CD14-positive monocyte (primary cell): Measurements from ENCODE around the gene ZNF865. TPM values are rescaled to one million over a fixed set of nuclear protein-coding genes. Genes with fewer than 3 reads are reported as not detected.

Experiments
- DNase-seq, 3 donors: peaks; one replicate each; pipeline ENCODE4 v3.0.0-alpha.2; 2011 to 2022
- H2AFZ ChIP-seq: 2 replicates; pipeline ENCODE4 v1.6.0; 2012; ENCODE audit warnings: mild to moderate bottlenecking, low read depth, low read length, inconsistent platforms; ENCODE audit not compliant: insufficient read depth, poor library complexity, severe bottlenecking
- H3K27ac ChIP-seq, 2 donors: 1 replicate in 1 of 2; 2 replicates in 1 of 2; pipeline ENCODE4 v1.5.1; 2012 to 2013; ENCODE audit warnings: low read length in 2 of 2, control low read depth in 1 of 2, inconsistent platforms in 1 of 2, low read depth in 1 of 2, mild to moderate bottlenecking in 1 of 2
- H3K27me3 ChIP-seq, 2 donors: one replicate each; pipeline versions ENCODE4 v1.6.0 to v1.6.1; 2011 to 2013; ENCODE audit warnings: low read length in 2 of 2; ENCODE audit not compliant: control insufficient read depth in 2 of 2, insufficient read depth in 2 of 2
- H3K36me3 ChIP-seq, 2 donors: replicated peaks in 1 of 2; 1 replicate in 1 of 2; 2 replicates in 1 of 2; pipeline versions ENCODE4 v1.5.1 to v1.6.1; 2012 to 2013; ENCODE audit warnings: low read length in 2 of 2, control low read depth in 1 of 2, inconsistent platforms in 1 of 2, mild to moderate bottlenecking in 1 of 2; ENCODE audit not compliant: insufficient read depth in 2 of 2, control insufficient read depth in 1 of 2
- H3K4me1 ChIP-seq, 2 donors: 1 replicate in 1 of 2; 2 replicates in 1 of 2; pipeline versions ENCODE4 v1.5.1 to v1.6.1; 2012 to 2013; ENCODE audit warnings: low read length in 2 of 2, control low read depth in 1 of 2, inconsistent platforms in 1 of 2, mild to moderate bottlenecking in 1 of 2, moderate library complexity in 1 of 2; ENCODE audit not compliant: insufficient read depth in 2 of 2, control insufficient read depth in 1 of 2
- H3K4me2 ChIP-seq: replicated peaks from 2 replicates; pipeline ENCODE3; 2012; ENCODE audit warnings: low read length, moderate library complexity, mild to moderate bottlenecking; ENCODE audit not compliant: poor library complexity, severe bottlenecking; ENCODE audit errors: extremely low read depth
- H3K4me3 ChIP-seq, 3 experiments: fragments of 200-600 bp in 1 of 3; sonication (generic) in 1 of 3; replicated peaks in 1 of 3; 1 replicate in 2 of 3; 2 replicates in 1 of 3; pipeline ENCODE4 v1.5.1; 2011 to 2013; ENCODE audit warnings: low read length in 3 of 3, mild to moderate bottlenecking in 3 of 3, control low read depth in 2 of 3, low read depth in 2 of 3, inconsistent platforms in 1 of 3, moderate library complexity in 1 of 3
- H3K79me2 ChIP-seq: 2 replicates; pipeline ENCODE4 v1.6.0; 2012; ENCODE audit warnings: mild to moderate bottlenecking, control low read depth, inconsistent platforms, low read length, moderate library complexity; ENCODE audit not compliant: insufficient read depth
- H3K9ac ChIP-seq: 2 replicates; pipeline ENCODE4 v1.6.0; 2017; ENCODE audit warnings: low read length, mild to moderate bottlenecking; ENCODE audit not compliant: insufficient read depth, poor library complexity, severe bottlenecking
- H3K9me3 ChIP-seq, 2 donors: replicated peaks in 1 of 2; 1 replicate in 1 of 2; 2 replicates in 1 of 2; pipeline versions ENCODE4 v1.5.1 to v1.6.1; 2012 to 2013; ENCODE audit warnings: low read length in 2 of 2, control low read depth in 1 of 2; ENCODE audit not compliant: control insufficient read depth in 1 of 2, insufficient read depth in 1 of 2
- H4K20me1 ChIP-seq: 2 replicates; pipeline ENCODE4 v1.6.0; 2012; ENCODE audit warnings: mild to moderate bottlenecking, low read length, control low read depth, moderate library complexity; ENCODE audit not compliant: insufficient read depth
- H3K27ac Mint-ChIP-seq, 7 donors: one replicate each; pipeline ENCODE4 v1.8.0; 2020; ENCODE audit warnings: mild to moderate bottlenecking in 7 of 7, mixed read lengths in 7 of 7, moderate library complexity in 6 of 7, inconsistent platforms in 2 of 7
- H3K27me3 Mint-ChIP-seq, 3 donors: one replicate each; pipeline ENCODE4 v1.8.0; 2021 to 2022; ENCODE audit warnings: low read depth in 3 of 3, mild to moderate bottlenecking in 3 of 3, mixed read lengths in 3 of 3, moderate library complexity in 3 of 3, inconsistent platforms in 1 of 3
- H3K36me3 Mint-ChIP-seq, 2 donors: one replicate each; pipeline ENCODE4 v1.8.0; 2020; ENCODE audit warnings: mixed read lengths in 2 of 2, inconsistent platforms in 1 of 2, mild to moderate bottlenecking in 1 of 2
- H3K4me1 Mint-ChIP-seq: one replicate; pipeline ENCODE4 v1.8.0; 2020; ENCODE audit warnings: mild to moderate bottlenecking, mixed read lengths
- H3K4me3 Mint-ChIP-seq, 2 donors: one replicate each; pipeline ENCODE4 v1.8.0; 2020; ENCODE audit warnings: mild to moderate bottlenecking in 2 of 2, mixed read lengths in 2 of 2, moderate library complexity in 1 of 2
- H3K9me3 Mint-ChIP-seq, 7 donors: one replicate each; pipeline ENCODE4 v1.8.0; 2020 to 2022; ENCODE audit warnings: mixed read lengths in 7 of 7, mild to moderate bottlenecking in 6 of 7, moderate library complexity in 6 of 7, inconsistent platforms in 2 of 7
- CTCF ChIP-seq: fragments of 200-600 bp; IDR thresholded peaks from one replicate; pipeline ENCODE4 v1.8.0; 2022; ENCODE audit warnings: antibody characterized with exemption, mild to moderate bottlenecking
- WGBS: methylation state at CpG from one replicate; pipeline ENCODE4 v1.1.5; 2013; ENCODE audit warnings: missing lambda C conversion rate; ENCODE audit not compliant: insufficient coverage; 5-methylcytosine and 5-hydroxymethylcytosine counted together
- intact Hi-C, 2 donors: fragments of 100-400 bp; cut with micrococcal nuclease; formaldehyde crosslinking; loops; one replicate each; pipeline versions ENCODE4 v1.15.0 to v1.15.1; 2023
- polyA plus RNA-seq, 3 donors: library from polyadenylated mRNA; depleted of rRNA in 1 of 3; unstranded in 2 of 3; stranded (reverse) in 1 of 3; fragments of 300-500 nt in 2 of 3; fragments of >200 nt in 1 of 3; fragmentation: Illumina TruSeq in 2 of 3; gene quantifications; 1 replicate in 2 of 3; 2 replicates in 1 of 3; pipeline ENCODE4 v1.2.3, GENCODE V29; 2012 to 2021

ZNF865 gene
- polyA plus RNA-seq, 3 donors, result 0.03 to 6.0 (median 0.07) TPM

- peaks cover 6% of the 10 kb centered on the region for H4K20me1 ChIP-seq
- no peak overlapping the region for H3K4me2 ChIP-seq
- H2AFZ ChIP-seq, result no peak overlapping the region
- peak overlapping the region in 2 of 7 donors; percentile 46 to 50 for H3K27ac Mint-ChIP-seq
- peaks cover 0 to 5% of the 10 kb centered on the region in 2 donors for H3K27me3 ChIP-seq
- no peaks in the 10 kb centered on the region for H3K36me3 ChIP-seq
- H3K9ac ChIP-seq, result no peak overlapping the region
- H3K27me3 Mint-ChIP-seq, result peaks cover 4 to 17% (median 12%) of the 10 kb centered on the region in 3 donors
- H3K4me3 ChIP-seq, result no peak overlapping the region
- H3K36me3 Mint-ChIP-seq, result peaks cover 12 to 15% of the 10 kb centered on the region in 2 donors
- no peak overlapping the region for H3K4me3 Mint-ChIP-seq
- H3K4me1 ChIP-seq, result peaks cover 54 to 72% of the 10 kb centered on the region in 2 donors
- WGBS, result 83% methylated on average over 11 of the region's 11 CpGs
- peaks cover 38% of the 10 kb centered on the region for H3K79me2 ChIP-seq
- H3K9me3 Mint-ChIP-seq, result peaks cover 0 to 7% (median 1%) of the 10 kb centered on the region in 7 donors
- H3K27ac ChIP-seq, result no peak overlapping the region
- DNase-seq, result no peak
- intact Hi-C loops, result loop anchor here in 1 of 2 donors (10.0 kb wide), 1 partner anchor 177 kb away; no protein-coding TSS in a partner anchor
- H3K4me1 Mint-ChIP-seq, result peaks cover 73% of the 10 kb centered on the region
- H3K9me3 ChIP-seq, result peaks cover 0 to 3% of the 10 kb centered on the region in 2 donors
- TF ChIP-seq CTCF, result no peak
Measured at GRCh38 chr19:55637534-55637933, 32.1 kb downstream of the ZNF865 start.

GRCh38 chr19:55638864-55639359, 33.5 kb downstream of the ZNF865 start:
- intact Hi-C loops, result loop anchor here in 1 of 2 donors (10.0 kb wide), 1 partner anchor 176 kb away; no protein-coding TSS in a partner anchor
- peaks cover 6% of the 10 kb centered on the region for H4K20me1 ChIP-seq
- H2AFZ ChIP-seq, result no peak overlapping the region
- Mint-ChIP-seq H3K27ac (peak overlapping the region in 3 of 7 donors; percentile 1 to 56 (median 33)), H3K27me3 (peaks cover 4 to 20% (median 20%) of the 10 kb centered on the region in 3 donors), H3K36me3 (peaks cover 12 to 17% of the 10 kb centered on the region in 2 donors), H3K9me3 (peaks cover 0 to 7% (median 3%) of the 10 kb centered on the region in 7 donors), H3K4me3 (no peak overlapping the region), H3K4me1 (peaks cover 75% of the 10 kb centered on the region)
- peaks cover 49% of the 10 kb centered on the region for H3K79me2 ChIP-seq
- H3K27ac ChIP-seq, result no peak overlapping the region
- peak; percentile 44 to 60 (median 50) for DNase-seq
- 68% methylated on average over 3 of the region's 6 CpGs for whole genome bisulfite sequencing
- H3K4me1 ChIP-seq, result peaks cover 60 to 75% of the 10 kb centered on the region in 2 donors
- H3K4me3 ChIP-seq, result no peak overlapping the region
- peak; percentile 27 for TF ChIP-seq CTCF
- peaks cover 0 to 5% of the 10 kb centered on the region in 2 donors for H3K27me3 ChIP-seq
- H3K36me3 ChIP-seq, result no peaks in the 10 kb centered on the region
- no peak overlapping the region for H3K4me2 ChIP-seq
- H3K9me3 ChIP-seq, result peaks cover 0 to 3% of the 10 kb centered on the region in 2 donors
- no peak overlapping the region for H3K9ac ChIP-seq
